HG02870 (cell line): ENCODE results near the gene RBX1.
"Not testable (repeated sequence)": the region's sequence is repeated elsewhere in the genome, so short reads cannot be mapped to it uniquely, and the experiment has no call there.

Experiments
- ATAC-seq: cut with Tn5 transposase; IDR thresholded peaks from one replicate; pipeline ENCODE4 v1.9.1; 2021; ENCODE audit warnings: mild to moderate bottlenecking, moderate library complexity; ENCODE audit not compliant: unreplicated experiment

RBX1 gene

GRCh38 chr22:40967111-40967760, 16.1 kb downstream of the RBX1 start:
- no peak for ATAC-seq

GRCh38 chr22:40972587-40972986, 21.4 kb downstream of the RBX1 start:
- no peak for ATAC-seq

GRCh38 chr22:40973144-40973543, 22.0 kb downstream of the RBX1 start:
- no peak for ATAC-seq

- no peak for ATAC-seq
Measured at GRCh38 chr22:40975366-40975765, 24.2 kb downstream of the RBX1 start.

GRCh38 chr22:40976866-40977700, 25.9 kb downstream of the RBX1 start:
- ATAC-seq: no peak

- ATAC-seq: no peak
Measured at GRCh38 chr22:40979198-40979597, 28.0 kb downstream of the RBX1 start.

GRCh38 chr22:40979871-40980270, 28.7 kb downstream of the RBX1 start:
- ATAC-seq: no peak

- ATAC-seq: no peak
Measured at GRCh38 chr22:40982482-40983385, 31.6 kb downstream of the RBX1 start.

- ATAC-seq: no peak
Measured at GRCh38 chr22:40991298-40991697, 40.1 kb downstream of the RBX1 start.

GRCh38 chr22:40995821-40996220, 44.6 kb downstream of the RBX1 start:
- no peak for ATAC-seq

GRCh38 chr22:40997520-40997919, 46.3 kb downstream of the RBX1 start:
- no peak for ATAC-seq

- no peak for ATAC-seq
Measured at GRCh38 chr22:41000040-41000565, 48.9 kb downstream of the RBX1 start.

- ATAC-seq: no peak
Measured at GRCh38 chr22:41000941-41001721, 50.0 kb downstream of the RBX1 start.

- no peak for ATAC-seq
Measured at GRCh38 chr22:41001722-41002122, 50.5 kb downstream of the RBX1 start.

- not testable (repeated sequence) for ATAC-seq
Measured at GRCh38 chr22:41002386-41002785, 51.2 kb downstream of the RBX1 start.

GRCh38 chr22:41003066-41003465, 51.9 kb downstream of the RBX1 start:
- ATAC-seq: no peak

GRCh38 chr22:41003976-41004375, 52.8 kb downstream of the RBX1 start:
- ATAC-seq: no peak

GRCh38 chr22:41009222-41009948, 58.2 kb downstream of the RBX1 start:
- ATAC-seq: no peak

GRCh38 chr22:41015003-41015402, 63.8 kb downstream of the RBX1 start:
- ATAC-seq: no peak
